ENCODE measurements around the gene GPATCH2.

- TF ChIP-seq, protein P1, sequence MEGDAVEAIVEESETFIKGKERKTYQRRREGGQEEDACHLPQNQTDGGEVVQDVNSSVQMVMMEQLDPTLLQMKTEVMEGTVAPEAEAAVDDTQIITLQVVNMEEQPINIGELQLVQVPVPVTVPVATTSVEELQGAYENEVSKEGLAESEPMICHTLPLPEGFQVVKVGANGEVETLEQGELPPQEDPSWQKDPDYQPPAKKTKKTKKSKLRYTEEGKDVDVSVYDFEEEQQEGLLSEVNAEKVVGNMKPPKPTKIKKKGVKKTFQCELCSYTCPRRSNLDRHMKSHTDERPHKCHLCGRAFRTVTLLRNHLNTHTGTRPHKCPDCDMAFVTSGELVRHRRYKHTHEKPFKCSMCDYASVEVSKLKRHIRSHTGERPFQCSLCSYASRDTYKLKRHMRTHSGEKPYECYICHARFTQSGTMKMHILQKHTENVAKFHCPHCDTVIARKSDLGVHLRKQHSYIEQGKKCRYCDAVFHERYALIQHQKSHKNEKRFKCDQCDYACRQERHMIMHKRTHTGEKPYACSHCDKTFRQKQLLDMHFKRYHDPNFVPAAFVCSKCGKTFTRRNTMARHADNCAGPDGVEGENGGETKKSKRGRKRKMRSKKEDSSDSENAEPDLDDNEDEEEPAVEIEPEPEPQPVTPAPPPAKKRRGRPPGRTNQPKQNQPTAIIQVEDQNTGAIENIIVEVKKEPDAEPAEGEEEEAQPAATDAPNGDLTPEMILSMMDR (IDR thresholded peaks at IDR 0.05), result no peak
- no peak for TF ChIP-seq REST (IDR thresholded peaks at IDR 0.05; ENCODE audit: insufficient read depth in 1 of 2, low read depth in 2 of 2, low read length in 1 of 2)
These were observed 193.5 kb downstream of the GPATCH2 start for GRCh38 chr1:217437376-217437775.
